HG02870 (cell line): ENCODE results near the gene PRKACB.
A peak's percentile ranks its signal among the peaks of the same experiment; 100 is the strongest.
"Not testable (repeated sequence)": the region's sequence is repeated elsewhere in the genome, so short reads cannot be mapped to it uniquely, and the experiment has no call there.

Experiments
- ATAC-seq: cut with Tn5 transposase; IDR thresholded peaks from one replicate; pipeline ENCODE4 v1.9.1; 2021; ENCODE audit warnings: mild to moderate bottlenecking, moderate library complexity; ENCODE audit not compliant: unreplicated experiment

Gene PRKACB

GRCh38 chr1:84265867-84266266, 121.8 kb downstream of the PRKACB start:
- no peak for ATAC-seq

- ATAC-seq: no peak
These were observed 122.7 kb downstream of the PRKACB start for GRCh38 chr1:84266748-84267147.

GRCh38 chr1:84267476-84267875, 123.4 kb downstream of the PRKACB start:
- ATAC-seq: no peak

GRCh38 chr1:84268346-84268745, 124.3 kb downstream of the PRKACB start:
- no peak for ATAC-seq

- ATAC-seq: no peak
These were observed 125.2 kb downstream of the PRKACB start for GRCh38 chr1:84269306-84269705.

GRCh38 chr1:84271441-84272151, 127.5 kb downstream of the PRKACB start:
- ATAC-seq: peak; percentile 96

- no peak for ATAC-seq
These were observed 128.3 kb downstream of the PRKACB start for GRCh38 chr1:84272401-84272800.

- ATAC-seq: no peak
These were observed 133.4 kb downstream of the PRKACB start for GRCh38 chr1:84277343-84278059.

- ATAC-seq: no peak
These were observed 134.8 kb downstream of the PRKACB start for GRCh38 chr1:84278905-84279304.

GRCh38 chr1:84280912-84281311, 136.8 kb downstream of the PRKACB start:
- no peak for ATAC-seq

- no peak for ATAC-seq
These were observed 138.8 kb downstream of the PRKACB start for GRCh38 chr1:84282780-84283333.

GRCh38 chr1:84283381-84283780, 139.3 kb downstream of the PRKACB start:
- no peak for ATAC-seq

- ATAC-seq: no peak
These were observed 142.0 kb downstream of the PRKACB start for GRCh38 chr1:84286071-84286470.

- ATAC-seq: not testable (repeated sequence)
These were observed 143.3 kb downstream of the PRKACB start for GRCh38 chr1:84287389-84287788.
